COLO668 (cell line): ENCODE results near the gene KNTC1.
"Not testable (repeated sequence)": the region's sequence is repeated elsewhere in the genome, so short reads cannot be mapped to it uniquely, and the experiment has no call there.

Experiments
- DNase-seq: peaks from one replicate; lab custom pipeline; 2025; ENCODE audit not compliant: unreplicated experiment; lab: John Stamatoyannopoulos, UW

The KNTC1 gene

GRCh38 chr12:122643207-122643805 lies 116.3 kb downstream of the KNTC1 start:
- no peak for DNase-seq

DNA sequence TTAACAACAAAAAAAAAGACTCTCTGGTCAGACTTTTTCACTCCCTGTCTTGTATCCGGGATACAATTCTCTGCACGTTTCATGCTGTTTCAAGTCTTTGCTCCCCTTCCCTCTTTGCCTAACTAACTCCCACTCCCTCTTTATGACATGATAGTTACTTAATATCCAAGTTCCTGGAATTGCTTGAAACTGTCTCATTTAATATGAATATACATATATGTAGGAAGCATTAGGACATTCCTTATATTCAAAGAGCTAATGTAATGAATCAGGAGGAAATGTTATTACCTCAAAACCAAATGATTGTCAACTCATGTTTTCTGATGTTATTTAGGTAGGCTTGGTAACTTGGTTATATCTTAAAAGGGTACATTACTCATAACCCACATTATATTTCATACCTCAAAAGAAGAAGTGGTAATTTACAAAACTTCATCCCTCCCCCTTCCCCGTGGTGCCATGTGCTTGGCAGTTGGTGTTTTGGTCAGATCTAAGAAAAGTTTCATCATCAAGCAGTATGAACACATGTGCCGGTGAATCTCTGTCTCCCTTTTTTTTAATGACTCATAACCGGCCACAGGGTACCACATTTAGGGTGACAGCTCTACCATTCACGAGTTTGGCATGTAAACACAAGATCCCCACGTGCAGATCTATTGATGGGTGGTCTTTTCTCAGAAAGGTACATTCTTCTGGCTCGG lies 119.6 kb downstream of the KNTC1 start:
- DNase-seq, result no peak

DNA sequence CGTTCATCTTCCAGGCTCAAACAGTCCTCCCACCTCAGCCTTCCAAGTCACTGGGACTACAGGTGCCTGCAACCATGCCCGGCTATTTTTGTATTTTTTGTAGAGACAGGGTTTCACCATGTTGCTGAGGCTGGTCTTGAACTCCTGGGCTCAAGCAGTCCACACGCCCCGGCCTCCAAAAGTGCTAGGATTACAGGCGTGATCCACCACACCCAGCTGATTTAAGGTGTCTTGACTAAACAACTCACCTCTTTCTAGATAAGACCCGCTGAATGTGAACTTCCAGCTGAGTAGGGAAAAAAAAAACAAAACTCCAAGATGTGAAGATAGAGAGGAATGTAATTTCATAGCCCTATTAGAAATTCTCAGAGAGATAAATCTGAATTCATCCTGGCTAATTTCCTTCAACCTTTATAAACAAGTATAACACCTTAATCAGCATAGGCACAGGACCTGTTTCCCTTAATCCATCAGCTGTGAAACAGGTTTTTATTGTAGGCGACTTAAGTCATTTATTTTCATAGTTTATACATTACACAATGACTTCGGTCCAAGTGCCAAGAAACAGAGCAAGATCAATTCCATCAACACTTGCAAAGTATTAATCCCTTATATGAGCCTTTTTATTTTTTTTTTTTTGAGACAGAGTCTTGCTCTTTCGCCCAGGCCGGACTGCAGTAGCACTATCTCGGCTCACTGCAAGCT lies 124.6 kb downstream of the KNTC1 start:
- no peak for DNase-seq

DNA sequence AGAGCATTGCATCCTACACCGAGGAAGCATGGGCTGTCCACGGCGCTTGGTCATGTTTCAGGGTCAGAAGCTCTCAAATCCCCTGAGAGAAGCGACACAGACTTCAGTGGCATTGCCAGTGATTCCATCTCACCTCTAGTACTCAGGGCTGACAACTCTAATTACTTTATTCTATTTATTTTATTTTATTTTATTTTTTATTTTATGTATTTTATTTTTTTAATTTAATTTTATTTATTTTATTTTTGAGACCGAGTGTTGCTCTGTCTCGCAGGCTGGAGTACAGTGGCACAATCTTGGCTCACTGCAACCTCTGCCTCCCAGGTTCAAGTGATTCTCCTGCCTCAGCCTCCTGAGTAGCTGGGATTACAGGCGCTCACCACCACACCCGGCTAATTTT lies 126.2 kb downstream of the KNTC1 start:
- not testable (repeated sequence) for DNase-seq

DNA sequence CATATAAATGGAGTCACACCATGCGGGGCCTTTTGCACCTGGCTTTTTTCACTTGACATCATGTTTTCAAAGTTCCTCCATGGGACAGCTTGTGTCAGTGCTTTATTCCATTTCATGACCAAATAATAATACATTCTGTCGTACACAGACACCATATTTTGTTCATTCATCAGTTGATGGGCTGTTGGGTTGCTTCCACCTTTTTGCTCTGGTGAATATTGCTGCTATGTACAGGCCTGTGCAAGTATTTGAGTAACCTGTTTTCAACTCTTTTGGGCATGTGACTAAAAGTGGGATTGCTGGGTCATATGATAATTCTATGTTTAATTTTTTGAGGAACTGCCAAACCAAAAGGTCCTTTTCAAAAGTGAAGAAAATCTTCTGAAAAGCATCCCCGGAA lies 129.2 kb downstream of the KNTC1 start:
- no peak for DNase-seq

- DNase-seq, result no peak
Observed at GRCh38 chr12:122659579-122659978, 132.5 kb downstream of the KNTC1 start.

DNA sequence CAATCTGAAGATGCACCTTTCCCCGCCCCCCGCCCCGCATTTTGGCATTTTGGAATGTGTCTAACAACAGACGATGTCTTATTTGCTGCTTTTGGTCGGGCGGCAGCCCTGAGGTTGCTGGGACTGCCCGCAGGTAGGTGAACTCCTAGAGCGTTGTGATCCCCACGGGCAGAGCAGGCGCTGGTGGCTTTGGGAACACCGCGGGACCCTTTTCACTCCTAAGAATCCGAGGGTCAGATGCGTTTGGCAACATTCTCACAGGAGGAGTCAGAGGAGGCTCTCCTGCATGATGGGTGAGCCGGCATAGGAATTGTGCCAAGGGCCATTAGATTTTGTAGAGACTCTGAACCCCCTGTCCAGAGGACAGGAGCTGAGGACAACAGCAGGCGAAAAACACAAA lies 134.2 kb downstream of the KNTC1 start:
- no peak for DNase-seq

DNA sequence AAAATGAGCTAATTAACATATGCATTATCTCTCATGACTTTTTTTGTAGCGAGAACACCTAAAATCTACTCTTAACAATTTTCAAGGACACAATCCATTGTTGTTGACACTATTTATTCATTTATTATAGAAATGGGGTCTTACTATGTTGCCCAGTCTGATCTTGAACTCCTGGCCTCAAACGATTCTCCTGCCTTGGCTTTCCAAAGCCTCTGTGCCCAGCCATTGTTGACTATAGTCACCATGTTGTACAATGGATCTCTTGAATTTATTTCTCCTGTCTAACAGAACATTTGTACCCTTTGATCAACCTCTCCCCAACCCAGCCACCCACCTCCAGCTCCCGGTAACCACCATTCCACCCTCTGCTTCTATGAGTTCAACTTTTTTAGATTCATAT lies 134.9 kb downstream of the KNTC1 start:
- no peak for DNase-seq

GRCh38 chr12:122665349-122665748 lies 138.3 kb downstream of the KNTC1 start:
- no peak for DNase-seq

DNA sequence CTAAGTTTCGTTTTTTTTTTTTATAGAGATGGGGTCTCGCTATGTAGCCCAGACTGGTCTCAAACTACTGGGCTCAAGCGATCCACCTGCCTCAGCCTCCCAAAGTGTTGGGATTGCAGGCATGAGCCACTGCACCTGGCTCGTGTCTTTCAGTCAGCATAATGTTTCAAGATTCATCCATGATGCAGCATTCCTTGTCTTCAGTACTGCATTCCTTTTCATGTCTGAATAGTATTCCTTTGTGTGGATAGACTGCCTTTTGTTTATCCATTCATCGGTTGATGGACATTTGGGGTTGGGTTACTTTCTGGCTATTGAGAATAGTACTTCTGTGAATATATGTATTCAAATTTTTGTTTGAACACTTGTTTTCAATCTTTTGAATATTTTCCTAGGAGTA lies 138.7 kb downstream of the KNTC1 start:
- no peak for DNase-seq

- DNase-seq, result no peak
Observed at GRCh38 chr12:122668268-122668667, 141.2 kb downstream of the KNTC1 start.

DNA sequence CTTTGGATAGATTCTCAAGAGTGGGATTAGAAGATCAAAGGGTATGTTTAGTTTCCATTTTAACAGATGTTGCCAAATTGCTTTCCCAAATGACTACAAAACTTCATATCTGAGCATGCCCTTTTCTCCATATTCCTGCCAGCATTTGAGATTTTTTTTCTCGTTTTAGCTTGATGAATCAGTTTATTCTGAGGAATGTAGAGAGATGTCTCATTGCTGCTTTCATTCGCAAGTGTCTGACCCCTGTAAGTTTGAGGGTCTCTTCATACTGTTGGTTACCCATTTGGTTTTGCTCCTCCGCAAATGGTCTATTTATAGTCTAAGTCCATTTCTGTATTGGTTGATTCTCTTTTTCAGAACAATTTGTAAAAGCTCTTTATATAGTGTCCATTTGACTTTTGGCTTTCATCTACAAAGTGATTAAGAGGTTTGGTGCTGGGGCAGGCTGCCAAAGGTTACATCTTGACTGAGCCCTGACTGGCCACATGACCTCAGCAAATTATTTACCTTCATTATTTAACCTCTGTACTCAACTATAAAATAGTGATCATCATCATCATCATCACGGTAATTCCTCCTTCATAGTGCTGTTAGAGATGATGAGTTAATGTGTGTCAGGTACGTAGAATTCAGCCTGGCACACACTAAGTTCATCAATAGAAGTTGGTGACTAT lies 142.5 kb downstream of the KNTC1 start:
- DNase-seq, result no peak

DNA sequence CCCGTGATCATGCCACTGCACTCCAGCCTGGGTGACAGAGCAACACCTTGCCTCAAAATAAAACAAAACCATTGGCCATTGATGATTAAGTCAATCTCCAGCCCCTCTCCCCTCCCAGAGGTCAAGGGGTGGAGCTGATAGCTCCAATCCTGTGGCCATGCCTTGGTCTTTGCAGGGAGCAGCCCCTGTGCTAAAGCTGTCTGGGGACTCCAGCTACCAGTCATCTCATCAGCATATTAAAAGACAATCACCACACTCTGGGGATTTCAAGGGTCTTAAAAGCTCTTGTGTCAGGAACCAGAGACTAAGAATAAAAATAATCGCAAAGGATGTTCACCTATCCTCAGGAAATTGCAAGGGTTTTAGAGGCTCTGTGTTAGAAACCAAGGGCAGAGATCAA lies 145.5 kb downstream of the KNTC1 start:
- no peak for DNase-seq
